GM21786 (cell line): ENCODE measurements around the gene STAP1.

Experiments
- ATAC-seq: cut with Tn5 transposase; IDR thresholded peaks from one replicate; pipeline ENCODE4 v1.9.1; 2021; ENCODE audit not compliant: unreplicated experiment

The STAP1 gene

GRCh38 chr4:67554096-67554495, 4.4 kb upstream of the STAP1 start:
- no peak for ATAC-seq

GRCh38 chr4:67555447-67555846, 3.1 kb upstream of the STAP1 start:
- no peak for ATAC-seq

- ATAC-seq: no peak
Measured at GRCh38 chr4:67556436-67556835, 2.1 kb upstream of the STAP1 start.

GRCh38 chr4:67565284-67565683, 6.8 kb downstream of the STAP1 start:
- no peak for ATAC-seq

- ATAC-seq: no peak
Measured at GRCh38 chr4:67566335-67566734, 7.8 kb downstream of the STAP1 start.

GRCh38 chr4:67568820-67569219, 10.3 kb downstream of the STAP1 start:
- no peak for ATAC-seq

- no peak for ATAC-seq
Measured at GRCh38 chr4:67570537-67570936, 12.0 kb downstream of the STAP1 start.

GRCh38 chr4:67571975-67572374, 13.4 kb downstream of the STAP1 start:
- no peak for ATAC-seq

GRCh38 chr4:67573193-67573592, 14.7 kb downstream of the STAP1 start:
- no peak for ATAC-seq

- ATAC-seq: peak; percentile 90
Measured at GRCh38 chr4:67575232-67576058, 16.9 kb downstream of the STAP1 start.

- no peak for ATAC-seq
Measured at GRCh38 chr4:67576059-67576466, 17.5 kb downstream of the STAP1 start.

GRCh38 chr4:67576538-67576937, 18.0 kb downstream of the STAP1 start:
- ATAC-seq: peak; percentile 40

- peak; percentile 19 for ATAC-seq
Measured at GRCh38 chr4:67580577-67580976, 22.1 kb downstream of the STAP1 start.

- ATAC-seq: peak; percentile 31
Measured at GRCh38 chr4:67581208-67581857, 22.8 kb downstream of the STAP1 start.

GRCh38 chr4:67581913-67582312, 23.4 kb downstream of the STAP1 start:
- ATAC-seq: no peak

- no peak for ATAC-seq
Measured at GRCh38 chr4:67584496-67584895, 26.0 kb downstream of the STAP1 start.

- ATAC-seq: no peak
Measured at GRCh38 chr4:67587156-67587555, 28.6 kb downstream of the STAP1 start.

- no peak for ATAC-seq
Measured at GRCh38 chr4:67593741-67594175, 35.2 kb downstream of the STAP1 start.

GRCh38 chr4:67603310-67604028, 44.9 kb downstream of the STAP1 start:
- no peak for ATAC-seq

- no peak for ATAC-seq
Measured at GRCh38 chr4:67604029-67604381, 45.5 kb downstream of the STAP1 start.

GRCh38 chr4:67604749-67605148, 46.2 kb downstream of the STAP1 start:
- no peak for ATAC-seq

- no peak for ATAC-seq
Measured at GRCh38 chr4:67608027-67608426, 49.5 kb downstream of the STAP1 start.
